Measurements from ENCODE around the gene SOHLH2.

GRCh38 chr13:36148446-36148845, 65.9 kb downstream of the SOHLH2 start:
- TF ChIP-seq GATA2 (IDR thresholded peaks at IDR 0.05; ENCODE audit: low read depth, low read length) = no peak
- no peak for TF ChIP-seq GATA3 (IDR thresholded peaks at IDR 0.05; ENCODE audit: low read depth, low read length)
